GM19239 (cell line): Measurements from ENCODE around the gene REG1B.
"Not testable (repeated sequence)": the region's sequence is repeated elsewhere in the genome, so short reads cannot be mapped to it uniquely, and the experiment has no call there.

Experiments
- DNase-seq: peaks from one replicate; pipeline ENCODE4 v3.0.0; 2011; ENCODE audit warnings: low spot score; ENCODE audit not compliant: insufficient read length
- FAIRE-seq: peaks from 2 replicates; lab custom pipeline; 2011; peaks lifted over from hg19 to GRCh38; lab: Jason Lieb, UNC

Gene REG1B

DNA sequence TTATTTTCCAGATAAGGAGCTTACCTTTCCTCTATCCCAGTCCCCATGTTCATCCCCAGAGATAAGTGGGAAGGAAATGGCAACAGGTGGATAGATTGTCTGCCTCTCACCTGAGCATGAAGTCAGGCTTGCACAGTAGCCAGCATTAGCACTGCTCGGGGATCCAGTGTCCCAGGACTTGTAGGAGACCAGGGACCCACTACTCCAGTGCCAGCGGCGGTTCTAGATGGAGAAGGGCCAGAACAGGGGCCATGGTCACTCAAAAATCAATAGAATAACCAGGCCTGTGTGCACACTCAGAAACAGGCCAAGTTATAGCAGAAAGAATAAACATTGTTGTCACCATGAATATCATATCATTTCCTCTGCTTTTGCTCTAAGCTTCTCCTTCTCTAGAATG lies 2.4 kb downstream of the REG1B start:
- FAIRE-seq (no peak), DNase-seq (no peak)

DNA sequence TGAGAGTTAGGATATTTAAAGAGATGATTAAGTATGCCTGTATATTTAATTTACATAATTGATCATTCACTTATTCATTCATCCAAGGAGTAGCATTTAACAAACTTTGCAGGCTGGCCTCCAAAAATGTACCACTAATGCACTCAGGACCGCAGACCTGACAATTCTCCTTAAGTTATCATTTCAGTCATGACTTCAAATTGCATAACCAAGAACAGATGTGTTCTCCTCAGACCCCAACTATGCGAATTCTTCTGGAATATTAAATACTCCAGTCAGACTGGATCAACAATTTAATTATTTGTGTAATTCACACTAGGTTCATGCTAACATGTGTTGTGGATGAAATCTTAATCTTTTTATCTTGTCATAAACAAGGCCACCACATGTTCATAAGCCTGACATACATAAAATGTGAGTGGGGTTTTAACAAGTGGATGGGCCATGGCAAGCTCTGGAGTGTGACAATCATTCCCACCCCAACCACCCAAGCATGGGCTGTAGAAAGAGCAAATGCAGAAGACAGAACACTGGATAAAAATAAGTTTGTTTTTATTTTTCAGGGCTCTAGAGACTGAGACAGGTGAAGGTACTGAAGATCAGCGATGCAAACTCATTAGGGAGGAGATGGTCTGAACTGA lies 3.2 kb downstream of the REG1B start:
- FAIRE-seq = no peak
- no peak for DNase-seq

DNA sequence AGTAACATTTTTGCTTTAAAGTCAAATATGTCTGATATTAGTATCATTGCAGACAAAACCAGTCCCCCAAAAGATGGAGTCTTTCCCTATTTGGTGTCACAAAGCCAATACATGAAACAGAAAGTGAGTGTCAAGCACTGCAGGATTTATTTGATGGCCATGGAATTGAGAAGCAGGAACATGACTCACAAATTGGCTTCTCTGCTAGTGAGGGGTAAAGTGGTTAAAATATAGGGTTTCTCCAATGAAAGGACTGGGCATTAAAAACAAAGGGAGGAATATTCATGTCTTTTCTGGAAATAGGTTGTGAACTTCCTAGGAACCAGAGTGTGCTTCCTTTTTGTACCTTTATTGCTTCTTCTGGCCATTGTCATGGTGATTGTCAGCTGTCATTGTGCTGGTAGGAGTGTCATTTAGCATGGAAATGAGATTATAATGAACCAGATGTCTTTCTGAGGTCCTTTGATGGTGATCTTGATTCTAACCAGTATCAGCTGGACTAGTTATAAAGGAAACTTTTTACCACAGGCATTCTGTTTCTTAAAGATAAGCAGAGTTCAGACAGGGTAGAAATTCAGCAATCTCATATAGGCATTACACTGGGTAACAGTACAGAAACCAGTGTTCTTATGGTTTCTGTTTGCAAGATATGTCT lies 4.1 kb downstream of the REG1B start:
- DNase-seq (no peak), FAIRE-seq (no peak)

DNA sequence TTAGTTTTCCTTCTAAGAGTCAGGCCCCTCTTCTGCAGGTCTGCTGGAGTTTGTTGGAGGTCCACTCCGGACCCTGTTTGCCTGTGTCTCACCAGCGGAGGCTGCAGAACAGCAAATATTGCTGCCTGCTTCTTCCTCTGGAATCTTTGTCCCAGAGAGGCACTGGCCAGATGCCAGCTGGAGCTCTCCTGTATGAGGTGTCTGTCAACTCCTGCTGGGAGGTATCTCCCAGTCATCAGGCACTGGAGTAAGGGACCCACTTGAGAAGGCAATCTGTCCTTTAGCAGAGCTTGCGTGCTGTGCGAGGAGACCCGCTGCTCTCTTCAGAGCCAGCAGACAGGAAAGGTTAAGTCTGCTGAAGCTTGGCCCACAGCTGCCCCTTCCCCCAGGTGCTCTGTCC lies 4.8 kb downstream of the REG1B start:
- FAIRE-seq = no peak
- no peak for DNase-seq

DNA sequence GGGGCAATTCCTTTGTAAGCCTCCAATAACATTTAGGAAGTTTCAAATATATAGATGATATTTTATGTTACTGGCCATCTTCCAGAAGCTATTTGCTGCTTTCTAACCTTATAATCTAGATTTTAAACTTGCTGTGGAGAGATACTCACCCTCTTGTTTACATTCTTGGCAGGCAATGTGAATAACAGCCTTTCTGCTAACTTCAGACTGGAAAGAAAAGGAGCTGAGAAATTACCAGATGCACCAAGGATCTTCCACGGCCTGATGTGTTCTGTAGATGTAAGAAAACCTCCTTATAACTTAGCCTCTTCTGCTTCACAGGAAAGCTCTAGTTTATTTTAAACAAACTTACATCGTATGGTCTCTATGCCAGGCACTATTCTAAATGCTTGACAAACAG lies 16.7 kb downstream of the REG1B start:
- FAIRE-seq = no peak
- no peak for DNase-seq

DNA sequence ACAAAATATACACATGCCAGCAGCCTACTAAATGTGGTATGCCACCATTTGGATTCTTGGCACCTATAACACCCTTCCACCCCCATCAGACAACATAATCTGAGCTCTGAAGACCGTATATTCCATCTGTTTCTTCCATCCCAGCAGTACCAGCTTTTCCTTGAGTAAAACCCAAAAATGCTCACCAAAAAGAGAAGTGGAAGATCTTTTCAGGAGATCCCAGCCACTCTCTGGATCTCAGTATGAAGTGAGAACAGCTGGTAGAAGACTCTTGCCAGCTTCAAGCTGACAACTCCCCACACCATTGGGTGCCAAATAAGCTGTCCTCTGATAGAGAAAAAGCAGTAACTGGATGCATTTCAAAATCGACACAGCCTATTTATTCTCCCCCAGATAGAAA lies 22.6 kb downstream of the REG1B start:
- no peak for FAIRE-seq
- no peak for DNase-seq

DNA sequence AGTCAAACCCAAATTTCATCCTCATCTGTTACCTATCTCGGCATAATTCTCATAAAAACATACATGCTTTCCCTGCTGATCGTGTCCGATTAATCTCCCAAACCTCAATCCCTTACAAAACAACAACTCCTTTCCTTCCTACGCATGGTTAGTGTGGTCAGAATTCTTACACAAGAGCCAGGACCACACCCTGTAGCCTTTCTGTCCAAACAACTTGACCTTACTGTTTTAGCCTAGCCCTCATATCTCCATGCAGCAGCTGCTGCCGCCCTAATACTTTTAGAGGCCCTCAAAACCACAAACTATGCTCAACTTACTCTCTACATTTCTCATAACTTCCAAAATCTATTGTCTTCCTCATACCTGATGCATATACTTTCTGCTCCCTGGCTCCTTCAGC lies 33.0 kb downstream of the REG1B start:
- not testable (repeated sequence) for FAIRE-seq, DNase-seq

DNA sequence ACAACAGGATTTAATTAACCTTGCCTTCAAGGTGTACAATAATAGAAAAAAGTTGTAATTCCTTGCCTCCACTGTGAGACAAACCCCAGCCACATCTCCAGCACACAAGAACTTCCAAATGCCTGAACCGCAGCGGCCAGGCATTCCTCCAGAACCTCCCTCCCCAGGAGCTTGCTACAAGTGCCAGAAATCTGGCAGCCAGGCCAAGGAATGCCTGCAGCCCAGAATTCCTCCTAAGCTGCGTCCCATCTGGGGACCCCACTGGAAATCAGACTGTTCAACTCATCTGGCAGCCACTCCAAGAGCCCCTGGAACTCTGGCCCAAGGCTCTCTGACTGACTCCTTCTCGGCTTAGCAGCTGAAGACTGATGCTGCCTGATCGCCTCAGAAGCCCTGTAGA lies 34.3 kb downstream of the REG1B start:
- not testable (repeated sequence) for FAIRE-seq, DNase-seq

DNA sequence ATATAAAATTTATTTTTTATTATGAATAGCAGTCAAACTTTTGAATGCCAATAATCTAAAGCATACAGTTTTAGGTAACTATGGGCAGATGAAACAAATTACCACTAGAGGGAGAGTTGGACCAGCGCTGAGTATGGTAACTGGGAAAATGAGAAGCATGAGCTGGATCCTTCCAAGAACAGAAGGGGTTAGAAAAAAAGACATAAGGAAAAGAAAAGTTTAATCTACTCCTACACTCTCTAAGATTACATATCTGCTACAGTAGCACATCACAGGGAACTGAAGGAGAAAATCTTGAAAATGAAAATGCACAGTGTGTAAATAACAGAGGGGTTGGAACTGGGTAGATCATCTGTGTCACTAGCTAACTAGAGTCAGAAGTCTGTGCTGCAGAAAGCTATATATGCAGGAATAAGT lies 46.8 kb downstream of the REG1B start:
- no peak for DNase-seq
- FAIRE-seq = no peak

DNA sequence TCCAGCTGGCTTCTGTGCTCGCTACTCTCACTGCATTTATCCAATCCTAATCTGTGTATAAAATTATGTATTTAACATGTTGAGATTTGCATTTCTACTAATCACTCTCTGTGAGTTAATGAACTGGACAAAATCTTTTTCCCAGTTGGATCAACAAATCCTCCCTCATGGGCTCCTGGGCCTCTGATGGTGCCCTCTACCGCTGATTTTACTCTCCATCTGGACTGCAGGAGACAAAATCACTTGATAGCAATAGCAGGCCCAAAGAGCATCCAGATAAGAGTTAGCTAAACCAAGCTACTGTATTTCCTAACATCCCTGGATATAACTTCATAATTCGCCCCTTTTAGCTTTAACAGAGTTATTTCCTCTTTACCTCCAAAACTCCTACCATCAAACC lies 47.8 kb downstream of the REG1B start:
- no peak for FAIRE-seq
- DNase-seq = no peak
